Measurements from ENCODE around the gene IL13RA2.

Gene IL13RA2, protein sequence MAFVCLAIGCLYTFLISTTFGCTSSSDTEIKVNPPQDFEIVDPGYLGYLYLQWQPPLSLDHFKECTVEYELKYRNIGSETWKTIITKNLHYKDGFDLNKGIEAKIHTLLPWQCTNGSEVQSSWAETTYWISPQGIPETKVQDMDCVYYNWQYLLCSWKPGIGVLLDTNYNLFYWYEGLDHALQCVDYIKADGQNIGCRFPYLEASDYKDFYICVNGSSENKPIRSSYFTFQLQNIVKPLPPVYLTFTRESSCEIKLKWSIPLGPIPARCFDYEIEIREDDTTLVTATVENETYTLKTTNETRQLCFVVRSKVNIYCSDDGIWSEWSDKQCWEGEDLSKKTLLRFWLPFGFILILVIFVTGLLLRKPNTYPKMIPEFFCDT

DNA sequence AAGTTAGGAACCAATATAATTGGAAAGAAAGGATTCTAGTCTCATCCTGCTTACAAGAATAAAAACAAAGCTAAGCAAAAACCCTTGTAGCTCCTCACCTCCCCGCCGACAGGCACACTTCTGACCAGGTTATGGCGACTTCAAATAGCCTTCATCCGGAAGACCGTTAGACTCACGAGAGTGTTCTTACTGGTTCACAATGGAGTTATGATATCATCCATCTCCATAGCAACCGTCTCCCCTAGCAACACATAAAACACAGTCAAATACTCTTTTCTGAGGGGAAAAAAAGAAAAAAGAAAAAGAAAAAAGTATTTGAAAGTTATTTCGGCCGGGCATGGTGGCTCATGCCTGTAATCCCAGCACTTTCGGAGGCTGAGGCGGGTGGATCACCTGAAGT lies at the start of gene IL13RA2:
Gene IL13RA2, minus strand, starts transcription at position 162 of the 400 bp plus-strand sequence. CDS start 347 bp downstream, outside the sequence.
- DNase-seq: no peak

DNA sequence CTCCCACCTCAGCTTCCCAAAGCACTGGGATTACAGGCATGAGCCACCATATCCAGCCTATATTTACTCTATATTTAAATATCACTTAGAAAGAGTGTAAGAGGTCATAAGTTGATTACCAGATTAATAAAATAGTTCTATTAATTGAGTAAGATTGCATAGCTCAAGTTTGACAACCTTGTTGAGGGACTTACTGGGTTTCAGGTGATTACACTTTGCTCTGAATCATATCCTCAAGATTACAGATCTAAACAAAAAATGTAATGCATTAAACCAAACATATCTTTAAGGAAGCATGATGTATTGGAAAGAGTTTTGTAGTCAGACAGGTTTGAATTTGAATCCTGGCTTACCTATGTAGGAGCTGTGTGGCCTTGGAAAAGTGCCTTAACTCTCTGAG lies 47.9 kb upstream of the IL13RA2 start:
- DNase-seq: no peak

DNA sequence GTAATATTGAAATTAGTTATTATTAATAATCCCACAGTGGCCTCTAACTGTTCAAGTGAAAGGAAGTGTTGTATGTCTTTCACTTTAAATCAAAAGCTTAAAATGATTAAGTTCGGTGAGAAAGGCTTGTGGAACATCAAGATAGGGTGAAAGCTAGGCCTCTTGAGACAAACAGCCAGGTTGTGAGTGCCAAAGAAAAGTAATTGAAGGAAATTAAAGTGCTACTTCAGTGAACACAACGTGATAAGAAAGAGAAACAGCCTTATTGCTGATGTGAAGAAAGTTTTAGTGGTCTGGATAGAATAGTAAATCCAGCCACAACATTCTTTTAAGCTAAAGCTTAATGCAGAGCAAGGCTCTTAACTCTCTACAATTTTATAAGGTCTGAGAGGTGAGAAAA lies 42.6 kb upstream of the IL13RA2 start:
- DNase-seq: no peak

DNA sequence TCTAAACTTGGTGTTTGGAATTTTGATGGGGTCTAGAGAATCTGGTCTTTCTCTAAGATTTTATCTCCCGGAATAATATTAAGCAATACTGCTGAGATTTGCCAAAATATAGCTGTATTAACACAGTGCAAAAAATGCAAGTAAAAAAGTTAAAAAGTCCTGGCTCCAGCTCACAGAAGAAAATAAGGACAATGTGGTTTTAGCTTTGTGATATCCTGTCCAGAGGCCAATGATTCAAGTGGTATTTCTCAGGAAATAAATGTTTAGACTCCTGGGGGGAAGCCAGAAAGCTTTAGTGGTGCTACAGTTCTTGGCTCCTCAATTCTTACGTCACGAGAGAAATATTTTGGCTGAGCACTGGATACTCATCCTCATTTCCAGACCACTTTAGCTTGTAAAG lies 40.9 kb upstream of the IL13RA2 start:
- DNase-seq: no peak

DNA sequence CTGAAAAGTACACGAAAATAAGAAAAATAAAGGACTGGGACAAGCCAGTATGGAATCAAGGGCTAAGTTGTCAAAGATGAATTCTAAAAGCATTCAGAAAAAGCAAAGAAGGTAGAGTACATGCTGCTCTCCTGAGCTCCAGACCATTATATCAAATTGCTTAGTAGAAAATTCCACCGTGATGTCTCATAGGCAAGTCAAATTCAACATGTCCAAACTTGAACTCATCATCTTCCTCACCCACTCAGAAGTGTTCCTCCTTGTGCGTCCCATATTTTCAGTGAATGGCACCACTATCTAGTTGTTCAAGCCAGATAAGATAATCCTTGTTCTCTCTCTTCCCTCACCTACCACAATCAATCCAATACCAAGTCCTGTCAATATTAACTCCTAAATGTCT lies 37.5 kb upstream of the IL13RA2 start:
- DNase-seq: no peak

DNA sequence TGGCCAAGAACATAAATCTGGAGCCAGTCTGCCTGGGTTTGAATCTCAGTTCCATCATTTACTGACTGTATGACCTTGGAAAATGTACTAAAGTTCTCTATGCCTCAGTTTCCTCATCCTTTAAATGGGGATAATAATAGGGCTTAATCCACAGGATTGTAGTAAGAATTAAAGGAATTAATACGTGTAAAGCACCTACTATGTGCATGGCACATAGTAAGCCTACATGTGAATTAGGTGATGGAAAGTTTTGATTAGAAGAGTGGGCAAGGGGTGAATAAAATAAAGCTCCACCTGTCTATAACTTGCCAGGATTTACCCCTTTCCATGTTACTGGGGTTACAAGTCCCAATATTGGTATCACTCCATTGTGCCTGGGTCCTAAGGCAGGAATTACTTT lies 35.8 kb upstream of the IL13RA2 start:
- DNase-seq: no peak

DNA sequence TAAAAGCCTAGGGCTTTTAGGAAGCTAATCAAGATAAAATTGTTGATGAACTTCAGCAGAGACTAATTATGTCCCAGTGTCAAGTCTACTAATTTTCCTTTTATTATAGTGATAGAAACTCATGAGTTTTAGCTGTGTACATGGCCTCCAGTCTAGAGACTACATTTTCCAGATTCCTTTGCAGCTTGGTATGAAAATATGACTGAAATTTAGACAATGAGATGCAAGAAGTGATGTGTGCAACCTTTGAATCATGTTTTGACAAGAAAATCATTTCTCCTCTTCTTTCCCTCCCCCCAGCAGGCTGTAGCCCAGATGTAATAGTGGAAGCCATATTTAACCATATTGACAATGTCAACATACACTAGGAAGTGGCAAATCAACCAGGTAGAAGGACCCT lies 30.3 kb upstream of the IL13RA2 start:
- no peak for DNase-seq

DNA sequence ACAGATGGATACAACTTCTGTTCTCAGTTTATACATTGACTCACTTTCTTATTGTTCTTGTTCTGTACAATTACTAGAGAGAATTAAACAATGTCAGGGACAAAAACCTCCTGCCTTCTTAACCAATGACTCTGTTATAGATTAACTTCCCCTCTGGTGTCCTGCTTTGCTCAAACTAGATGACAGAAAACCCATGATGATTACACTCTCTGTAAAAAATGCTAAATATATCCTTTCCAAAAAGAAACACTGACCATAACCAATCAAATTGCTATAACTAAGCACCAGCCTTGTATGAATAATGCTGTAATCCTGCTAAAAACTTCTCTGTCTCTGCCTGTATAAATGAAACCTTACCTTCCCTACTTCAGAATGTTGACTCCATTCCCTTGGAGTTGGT lies 29.8 kb upstream of the IL13RA2 start:
- DNase-seq: no peak

DNA sequence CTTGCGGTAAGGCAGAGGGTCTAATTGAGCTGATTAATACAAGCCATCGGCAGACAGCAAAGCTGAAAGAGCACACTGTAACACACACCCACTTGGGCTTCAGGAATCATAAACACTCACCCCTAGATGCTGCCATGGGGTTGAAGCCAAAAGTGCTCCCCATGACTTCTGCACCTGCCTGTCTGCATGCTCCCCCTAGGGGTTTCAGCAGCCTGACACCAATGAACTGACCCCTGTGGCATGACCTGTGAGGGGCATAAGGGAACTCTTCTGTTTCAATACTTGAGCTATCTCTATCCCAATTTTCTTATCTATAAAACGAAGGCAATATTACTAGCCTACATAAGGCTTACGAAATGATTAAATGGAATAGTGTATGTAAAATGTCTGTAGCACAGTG lies 23.0 kb upstream of the IL13RA2 start:
- no peak for DNase-seq

DNA sequence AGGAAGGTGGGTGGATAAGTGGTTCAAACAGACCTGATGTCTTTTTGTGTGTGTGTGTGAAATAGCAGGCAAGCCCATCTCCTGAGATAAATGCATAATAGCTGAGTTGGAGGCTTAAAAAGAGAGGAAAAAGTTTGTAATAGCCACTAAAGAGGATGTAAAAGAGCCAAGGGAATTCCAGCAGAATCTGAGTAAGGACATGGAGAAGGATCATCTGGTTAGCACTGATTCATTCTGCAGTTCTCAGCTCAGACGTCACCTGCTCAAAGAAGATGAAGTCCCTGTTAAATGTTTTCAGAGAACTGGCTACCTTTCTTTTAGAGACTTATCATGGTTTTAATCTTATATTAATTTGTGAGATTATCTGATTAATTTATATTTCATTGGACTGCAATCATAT lies 21.0 kb upstream of the IL13RA2 start:
- DNase-seq: no peak

DNA sequence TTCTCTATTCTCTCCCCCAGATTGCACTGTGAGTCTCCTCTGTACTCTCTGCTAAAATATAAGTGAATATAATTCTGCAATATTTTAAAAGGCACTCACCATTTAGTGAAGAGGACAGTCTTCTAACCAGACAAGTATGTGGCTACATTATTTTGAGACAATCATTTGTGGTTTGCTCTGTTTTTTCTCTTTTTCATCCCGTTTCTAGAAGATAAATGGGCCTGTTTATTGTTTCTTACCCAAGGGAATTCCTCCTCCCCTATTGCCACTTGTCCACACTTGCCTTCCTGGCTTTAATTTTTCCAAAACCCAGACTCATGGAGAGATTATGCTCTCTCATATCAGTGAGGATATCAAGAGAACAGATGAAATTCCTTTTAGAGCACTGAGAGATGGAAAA lies 18.6 kb upstream of the IL13RA2 start:
- DNase-seq: no peak

DNA sequence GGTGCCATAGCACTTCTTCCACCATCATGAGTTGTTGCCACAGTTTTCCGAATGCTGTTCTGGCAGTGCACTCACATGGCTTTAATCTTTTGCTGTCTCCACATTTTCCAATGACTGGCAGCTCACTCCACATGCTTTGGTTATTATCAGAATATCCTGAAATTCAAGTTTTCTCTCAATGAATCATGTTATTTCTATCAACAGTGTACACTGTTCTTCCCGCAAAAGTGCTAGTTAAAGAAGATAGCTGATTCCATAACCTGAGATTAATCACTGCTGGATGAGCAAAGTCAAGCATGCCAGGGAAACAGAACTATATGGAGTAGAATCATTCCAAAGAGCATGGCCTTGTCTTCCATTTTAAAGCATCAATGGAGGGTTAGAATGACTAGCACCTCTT lies 14.6 kb upstream of the IL13RA2 start:
- no peak for DNase-seq

DNA sequence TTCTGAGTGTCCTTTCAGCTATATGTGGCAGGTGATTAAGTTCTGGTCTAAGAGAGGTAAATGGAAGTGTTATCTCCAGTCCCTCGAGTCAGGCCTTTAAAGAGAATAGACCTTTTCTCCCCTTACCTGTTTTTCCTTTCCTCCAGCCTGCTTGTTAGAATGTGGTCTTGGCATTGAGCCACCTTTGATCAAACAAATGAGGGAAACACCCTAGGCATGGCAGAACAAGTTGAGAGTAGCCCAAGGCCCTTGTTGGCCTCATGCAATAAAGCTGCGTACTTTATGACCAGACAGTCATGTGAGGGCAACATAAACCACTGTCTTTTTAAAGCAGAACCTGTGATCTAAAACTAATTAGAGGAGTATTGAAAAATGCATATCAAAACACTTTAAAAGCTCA lies 13.2 kb upstream of the IL13RA2 start:
- no peak for DNase-seq

DNA sequence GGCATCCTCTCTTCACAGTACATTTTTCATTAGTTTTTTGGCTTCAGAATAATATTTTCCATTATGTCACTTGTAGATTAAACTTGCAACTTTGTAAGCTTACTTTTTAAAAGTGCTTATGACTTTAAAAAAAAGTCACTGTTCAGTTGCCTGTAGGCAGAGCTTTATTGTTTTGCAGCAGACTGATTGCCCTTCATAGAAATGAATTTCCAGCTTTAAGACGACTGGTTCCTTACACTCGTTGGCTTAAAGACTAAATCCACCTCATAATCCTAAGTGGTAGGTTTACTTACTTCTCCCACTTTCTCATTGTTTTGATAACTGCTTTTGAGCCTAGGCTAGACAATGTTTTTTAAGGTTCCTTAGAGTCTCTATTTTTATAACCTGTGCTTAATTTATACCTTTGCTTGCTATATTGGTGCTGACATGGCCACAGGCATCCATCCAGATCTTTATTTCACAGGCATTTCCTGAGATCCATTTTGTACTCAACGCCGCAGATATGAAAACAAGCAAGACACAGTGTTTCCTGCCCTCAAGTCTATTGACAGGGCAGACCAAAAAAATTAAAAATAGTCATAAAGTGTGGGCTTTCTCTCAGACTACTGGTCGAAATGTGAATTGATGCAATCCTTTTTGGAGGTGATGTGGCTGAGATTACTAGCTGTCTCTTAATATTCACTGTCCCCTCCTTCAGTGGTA lies 12.6 kb upstream of the IL13RA2 start:
- no peak for DNase-seq

DNA sequence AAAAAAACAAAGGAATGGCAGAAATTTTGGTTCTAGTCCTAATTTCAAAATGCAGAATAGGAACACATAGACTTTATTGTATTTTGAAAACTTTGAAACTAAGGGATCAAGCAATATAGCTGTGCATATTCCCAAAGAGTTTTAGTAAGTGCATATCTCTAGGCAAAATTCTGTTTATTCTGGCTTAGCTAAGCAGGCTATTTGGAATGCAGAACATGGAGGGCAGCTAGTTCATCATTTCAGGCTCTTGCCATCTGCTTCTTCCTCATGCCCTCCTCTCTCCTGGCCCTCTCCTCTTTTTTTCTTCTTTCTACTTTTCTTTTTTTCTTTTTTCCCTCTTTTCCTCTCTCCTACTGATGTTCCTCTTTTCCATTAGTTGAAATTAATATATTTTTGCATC lies 12.0 kb upstream of the IL13RA2 start:
- DNase-seq: no peak

DNA sequence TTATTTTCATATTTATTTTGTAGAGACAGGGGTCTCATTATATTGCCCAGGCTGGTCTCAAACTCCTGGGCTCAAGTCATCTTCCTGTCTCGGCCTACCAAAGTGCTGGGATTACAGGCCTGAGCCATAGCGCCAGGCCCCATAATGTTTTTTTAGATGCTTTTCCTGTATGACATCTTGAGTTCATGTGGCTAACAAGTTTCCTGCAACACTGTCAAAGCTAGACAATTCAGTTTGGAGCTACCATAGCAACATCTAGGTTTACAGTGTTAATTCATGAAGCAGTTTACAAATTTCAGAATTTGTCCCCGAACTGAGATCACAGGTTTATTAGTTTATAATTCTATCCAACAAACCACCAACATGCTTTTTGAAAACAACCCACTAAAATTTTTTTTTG lies 6.4 kb upstream of the IL13RA2 start:
- no peak for DNase-seq

DNA sequence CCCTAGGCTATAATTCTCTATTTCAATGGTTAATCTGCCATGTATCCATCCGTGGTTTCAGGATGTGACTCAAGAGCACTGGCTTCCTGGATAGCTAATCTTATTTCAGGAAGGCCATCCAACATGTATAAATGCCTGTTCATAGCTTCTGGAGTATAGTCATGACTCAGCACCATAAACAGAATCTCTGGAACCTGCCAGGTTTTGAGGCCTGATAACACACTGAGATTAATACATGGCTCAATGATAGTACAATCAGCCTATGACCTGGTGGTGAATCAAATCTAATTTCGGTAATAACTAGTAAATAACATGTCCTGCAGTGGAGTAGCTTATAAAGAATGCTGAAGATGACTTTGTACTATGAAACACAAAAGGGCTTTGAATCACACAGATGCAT lies 5.7 kb upstream of the IL13RA2 start:
- DNase-seq: peak in 1 of 2 experiments; percentile 16

DNA sequence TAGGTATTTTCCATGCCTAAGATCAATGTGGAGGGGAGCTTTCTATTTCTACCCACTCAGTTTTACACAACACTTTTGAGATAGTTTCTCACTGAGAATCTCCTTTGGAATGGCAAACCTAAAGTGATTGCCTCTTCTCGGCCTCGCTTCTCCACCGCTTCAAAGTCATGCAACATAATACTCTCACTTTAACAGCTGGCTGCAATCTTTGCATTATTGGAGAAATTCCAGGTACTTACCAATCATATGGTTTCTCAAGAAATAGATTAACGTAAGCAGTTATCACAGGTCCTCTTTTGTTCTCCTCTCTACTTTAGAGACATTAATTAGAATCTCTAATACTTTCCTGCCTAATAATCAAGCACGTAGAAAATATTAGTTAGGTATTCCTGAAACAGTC lies 3.7 kb upstream of the IL13RA2 start:
- peak; percentile 11 to 75 for DNase-seq

DNA sequence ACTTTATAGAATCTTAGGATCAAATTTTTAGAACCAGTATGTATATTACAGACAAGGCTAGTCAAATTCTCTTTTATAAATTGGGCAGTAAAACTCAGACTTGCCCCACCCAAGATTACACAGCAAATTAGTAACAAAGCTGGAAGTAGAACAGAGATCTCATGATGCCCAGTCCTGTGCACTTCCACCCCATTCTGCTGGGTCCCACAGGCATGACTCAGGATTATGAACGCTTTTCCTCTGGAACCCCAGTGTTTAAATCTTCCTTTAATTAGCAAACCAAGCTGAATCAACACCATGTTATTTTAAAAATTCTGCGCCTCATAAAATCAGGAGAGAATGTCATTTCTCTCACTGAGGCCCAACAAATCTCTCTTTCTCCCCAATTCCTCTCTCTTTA lies 1.5 kb upstream of the IL13RA2 start:
- no peak for DNase-seq

DNA sequence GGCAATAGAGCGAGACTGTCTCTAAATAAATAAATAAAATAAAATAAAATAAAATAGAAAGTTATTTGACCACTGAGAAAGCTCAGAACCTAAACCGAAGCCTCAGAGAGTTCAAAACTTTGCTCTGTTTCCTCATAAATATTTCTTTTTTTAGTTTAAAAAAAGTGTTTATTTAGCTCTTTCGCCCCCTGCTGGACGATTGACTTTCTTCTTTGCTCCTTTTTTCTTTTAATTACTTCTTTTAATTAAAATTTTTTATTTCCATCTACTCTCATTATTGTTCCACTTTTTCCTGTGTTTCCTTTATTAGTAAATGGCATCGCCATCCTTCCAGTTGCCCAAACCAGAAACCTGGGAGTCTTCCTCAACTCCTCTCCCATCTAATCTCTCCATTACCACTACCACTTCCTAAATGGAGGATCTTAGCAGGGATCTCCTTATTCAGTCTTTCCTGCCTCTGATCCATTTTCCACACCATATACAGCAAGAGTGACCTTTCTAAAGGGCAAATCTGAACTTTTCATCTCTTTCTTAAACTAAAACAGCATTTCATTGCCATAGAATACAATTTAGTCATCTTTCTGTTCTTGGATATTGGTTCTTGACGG lies 728 bp upstream of the IL13RA2 start:
- no peak for DNase-seq

DNA sequence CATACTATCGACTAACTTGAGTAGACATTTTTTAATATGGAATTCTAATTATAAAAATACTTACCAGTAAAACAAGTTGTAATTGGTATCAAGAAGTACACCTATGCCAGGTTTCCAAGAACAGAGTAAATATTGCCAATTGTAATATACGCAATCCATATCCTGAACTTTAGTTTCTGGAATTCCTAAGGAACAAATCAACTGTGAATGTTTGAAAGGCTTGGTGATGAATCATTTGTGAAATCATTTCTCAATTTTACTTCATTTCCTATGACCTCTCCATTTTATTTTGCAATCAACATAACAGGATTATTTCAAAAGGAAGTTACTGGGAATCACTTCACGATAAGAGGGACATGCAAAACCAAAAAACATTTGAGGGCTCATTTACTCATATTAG lies 3.7 kb downstream of the IL13RA2 start:
- no peak for DNase-seq

DNA sequence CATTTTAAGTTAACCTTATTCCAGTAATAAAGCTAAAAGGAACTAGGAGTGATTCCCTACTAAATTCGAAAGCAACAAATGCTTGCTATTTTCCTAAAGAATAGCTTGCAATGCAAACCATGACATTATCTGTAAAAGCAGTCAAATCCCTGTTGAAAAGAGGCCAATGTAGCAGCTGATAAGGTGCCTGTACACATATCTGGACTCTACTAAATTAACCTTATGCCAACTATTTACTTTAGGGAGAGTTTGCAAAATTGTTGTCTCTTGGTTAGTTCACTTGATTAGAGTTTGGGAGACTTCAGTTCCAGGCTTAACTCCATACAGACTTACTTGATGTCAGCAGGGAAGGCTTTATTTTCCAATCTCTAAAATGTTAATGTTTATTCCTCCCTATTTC lies 6.0 kb downstream of the IL13RA2 start:
- no peak for DNase-seq

DNA sequence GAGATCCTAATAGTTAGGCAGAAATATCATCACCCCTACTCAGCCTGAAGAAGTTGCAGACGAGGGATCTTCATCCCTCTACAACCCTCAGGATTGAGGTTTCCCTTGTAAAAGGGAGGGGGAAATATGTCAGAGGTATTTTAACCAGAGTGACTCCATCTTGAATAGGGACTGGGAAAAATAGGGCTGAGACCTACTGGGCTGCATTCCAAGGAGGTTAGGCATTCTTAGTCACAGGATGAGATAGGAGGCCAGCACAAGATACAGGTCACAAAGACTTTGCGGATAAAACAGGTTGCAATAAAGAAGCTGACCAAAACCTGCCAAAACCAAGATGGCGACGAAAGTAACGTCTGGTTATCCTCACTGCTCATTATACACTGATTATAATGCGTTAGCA lies 17.5 kb downstream of the IL13RA2 start:
- no peak for DNase-seq

DNA sequence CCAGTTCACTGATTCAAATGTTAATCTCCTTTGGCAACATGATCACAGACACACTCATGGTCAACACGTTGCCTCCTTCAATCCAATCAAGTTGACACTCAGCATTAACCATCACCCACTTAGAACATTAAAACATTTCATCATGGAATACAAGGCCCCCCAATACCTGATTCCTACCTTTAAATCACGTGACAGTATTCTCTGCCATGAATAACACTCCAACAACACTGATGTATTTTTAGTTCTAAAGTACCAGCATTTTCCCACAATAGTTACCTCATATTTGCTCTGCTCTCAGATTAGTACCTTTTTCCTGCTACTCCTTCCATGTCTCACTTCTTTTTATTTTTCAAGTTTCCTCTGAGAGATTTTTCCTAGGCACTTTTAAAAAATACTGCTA lies 19.6 kb downstream of the IL13RA2 start:
- no peak for DNase-seq

All from NCI-H524 (cell line).